Right lobe of liver (tissue), 6 donors: ENCODE data around the gene RAD9B. TPM values are rescaled to one million over a fixed set of nuclear protein-coding genes. Genes with fewer than 3 reads are reported as not detected.
A peak's percentile ranks its signal among the peaks of the same experiment; 100 is the strongest.

ENCODE experiments used
- ATAC-seq, 4 donors: fragments of 200-7000 bp; cut with Tn5 transposase; one replicate each; pipeline ENCODE4 v1.9.1; 2020; ENCODE audit warnings: mild to moderate bottlenecking in 4 of 4, moderate library complexity in 4 of 4
- DNase-seq, 3 donors: peaks; one replicate each; pipeline ENCODE4 v3.0.0-alpha.2; 2020
- H3K27ac ChIP-seq, 3 donors: fragments of 200-600 bp; one replicate each; pipeline ENCODE4 v1.8.0; 2022
- H3K27me3 ChIP-seq, 2 donors: fragments of 200-600 bp; one replicate each; pipeline ENCODE4 v1.8.0; 2022
- H3K36me3 ChIP-seq, 4 donors: fragments of 200-600 bp; sonication (generic) in 1 of 4; one replicate each; pipeline versions ENCODE4 v1.5.1 to v1.8.0; 2017 to 2022; ENCODE audit warnings: control low read depth in 1 of 4
- H3K4me1 ChIP-seq, 4 donors: fragments of 200-600 bp; sonication (generic) in 1 of 4; one replicate each; pipeline versions ENCODE4 v1.5.1 to v1.8.0; 2017 to 2022; ENCODE audit warnings: control low read depth in 1 of 4
- H3K4me3 ChIP-seq, 3 donors: fragments of 200-600 bp; one replicate each; pipeline ENCODE4 v1.8.0; 2022
- H3K9me3 ChIP-seq, 4 donors: fragments of 200-600 bp; sonication (generic) in 1 of 4; one replicate each; pipeline versions ENCODE4 v1.5.1 to v1.8.0; 2017 to 2022; ENCODE audit warnings: control low read depth in 1 of 4
- POLR2A ChIP-seq: fragments of 450-650 bp; IDR thresholded peaks from one replicate; pipeline ENCODE4 v1.6.1; 2017; ENCODE audit warnings: antibody characterized with exemption, mild to moderate bottlenecking
- WGBS: methylation state at CpG from one replicate; pipeline ENCODE4 v1.1.6; 2018; ENCODE audit warnings: low coverage, low lambda C conversion rate; ENCODE audit not compliant: insufficient coverage; ENCODE audit errors: missing lambda C conversion rate; 5-methylcytosine and 5-hydroxymethylcytosine counted together
- intact Hi-C, 2 donors: fragments of 100-400 bp; cut with DNase I; formaldehyde crosslinking; loops; one replicate each; pipeline versions ENCODE4 v1.11.2 to v1.14.1; 2022
- total RNA-seq, 6 experiments: library from RNA; depleted of rRNA in 2 of 6; stranded (reverse); fragments of >200 nt in 2 of 6; fragmentation: NEBNext Ultra II Directional in 3 of 6; extraction: Animal tissue kit (Norgen Biotek cat#: 25700) in 3 of 6; gene quantifications; one replicate each; pipeline versions ENCODE4 v1.1.0 to v1.2.4, GENCODE V29; 2016 to 2023
- TF ChIP-seq, protein P1 (sequence below), 4 donors: fragments of 200-600 bp in 3 of 4; fragments of 450-650 bp in 1 of 4; IDR thresholded peaks; one replicate each; pipeline versions ENCODE4 v1.5.1 to v1.8.0; 2016 to 2022; ENCODE audit warnings: antibody characterized with exemption in 4 of 4, mild to moderate bottlenecking in 2 of 4
- donor health status: DM: no; HTN: yes; CAD: no.
- donor health status: DM: no; HTN: no; CAD: no.
- donor health status: DM: no; HTN: no; CAD: no.
- donor health status: DM: no; HTN: yes; CAD: no.
- donor health status: DM: no; HTN: yes; CAD: no.

Gene RAD9B
- total RNA-seq, 6 experiments from 2014 or later, result 0.37 to 0.58 (median 0.51) TPM; not detected in 1

DNA sequence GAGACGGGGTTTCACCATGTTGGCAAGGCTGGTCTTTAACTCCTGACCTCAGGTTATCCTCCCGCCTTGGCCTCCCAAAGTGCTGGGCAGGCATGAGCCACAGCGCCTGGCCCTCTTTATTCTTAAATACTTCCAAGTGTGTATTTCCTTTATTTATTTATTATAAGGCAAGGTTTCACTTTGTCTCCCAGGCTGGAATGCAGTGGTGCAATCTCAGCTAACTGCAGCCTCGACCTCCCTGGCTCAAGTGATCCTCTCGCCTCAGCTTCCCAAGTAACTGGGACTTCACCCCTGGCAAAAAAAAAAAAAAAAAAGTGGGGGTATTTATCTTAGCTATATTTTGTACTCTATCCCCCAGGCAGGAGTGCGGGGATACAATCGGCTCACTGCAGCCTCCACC, 26.7 kb upstream of the RAD9B start:
- Histone ChIP-seq H3K4me3 (no peak overlapping the region), H3K9me3 (no peaks in the 10 kb centered on the region), H3K36me3 (no peaks in the 10 kb centered on the region), H3K27ac (no peak overlapping the region), H3K4me1 (no peaks in the 10 kb centered on the region), H3K27me3 (no peaks in the 10 kb centered on the region)
- no peak for ATAC-seq
- intact Hi-C loops, result no loop called here
- TF ChIP-seq, protein P1, sequence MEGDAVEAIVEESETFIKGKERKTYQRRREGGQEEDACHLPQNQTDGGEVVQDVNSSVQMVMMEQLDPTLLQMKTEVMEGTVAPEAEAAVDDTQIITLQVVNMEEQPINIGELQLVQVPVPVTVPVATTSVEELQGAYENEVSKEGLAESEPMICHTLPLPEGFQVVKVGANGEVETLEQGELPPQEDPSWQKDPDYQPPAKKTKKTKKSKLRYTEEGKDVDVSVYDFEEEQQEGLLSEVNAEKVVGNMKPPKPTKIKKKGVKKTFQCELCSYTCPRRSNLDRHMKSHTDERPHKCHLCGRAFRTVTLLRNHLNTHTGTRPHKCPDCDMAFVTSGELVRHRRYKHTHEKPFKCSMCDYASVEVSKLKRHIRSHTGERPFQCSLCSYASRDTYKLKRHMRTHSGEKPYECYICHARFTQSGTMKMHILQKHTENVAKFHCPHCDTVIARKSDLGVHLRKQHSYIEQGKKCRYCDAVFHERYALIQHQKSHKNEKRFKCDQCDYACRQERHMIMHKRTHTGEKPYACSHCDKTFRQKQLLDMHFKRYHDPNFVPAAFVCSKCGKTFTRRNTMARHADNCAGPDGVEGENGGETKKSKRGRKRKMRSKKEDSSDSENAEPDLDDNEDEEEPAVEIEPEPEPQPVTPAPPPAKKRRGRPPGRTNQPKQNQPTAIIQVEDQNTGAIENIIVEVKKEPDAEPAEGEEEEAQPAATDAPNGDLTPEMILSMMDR (IDR thresholded peaks at IDR 0.05), result no peak
- no peak for TF ChIP-seq POLR2A
- 99% methylated on average over 6 of the region's 7 CpGs for WGBS
- DNase-seq, result no peak

DNA sequence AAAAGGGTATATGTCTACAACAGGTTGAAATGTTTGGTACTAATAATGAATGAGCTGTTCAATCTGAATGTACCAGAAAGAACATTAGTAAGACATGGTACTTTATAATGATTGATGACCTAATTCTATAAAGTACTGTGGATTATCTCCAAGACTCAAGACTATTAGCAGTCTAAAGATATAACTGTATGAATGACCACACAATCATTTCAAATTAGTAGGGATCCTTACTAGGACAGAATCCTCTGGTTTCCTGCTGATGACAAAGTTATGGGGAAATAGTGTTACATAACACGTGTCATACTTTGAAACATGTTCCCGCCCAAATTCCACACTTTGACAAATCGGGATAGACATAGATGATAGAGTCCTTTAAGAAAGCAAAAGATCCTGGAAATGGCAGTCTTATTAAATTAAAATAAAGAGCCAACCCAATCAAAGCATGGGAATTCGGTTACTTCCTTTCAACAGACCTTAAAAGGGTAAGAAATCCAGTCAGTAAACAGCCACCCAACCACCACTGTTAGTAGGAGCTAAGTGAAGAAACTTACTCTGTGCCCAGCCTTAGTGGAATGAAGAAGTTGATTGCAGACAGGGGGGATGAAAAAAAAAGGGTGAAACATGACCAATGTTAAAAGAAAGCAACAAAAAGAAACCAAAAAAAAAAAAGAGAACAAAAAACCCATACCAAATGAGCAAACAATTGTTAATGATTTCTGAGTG, 3.0 kb upstream of the RAD9B start:
- Histone ChIP-seq H3K27me3 (no peaks in the 10 kb centered on the region), H3K9me3 (no peaks in the 10 kb centered on the region), H3K4me1 (peaks cover 0 to 28% (median 12%) of the 10 kb centered on the region in 4 donors), H3K27ac (no peak overlapping the region), H3K4me3 (no peak overlapping the region), H3K36me3 (peaks cover 0 to 19% (median 6%) of the 10 kb centered on the region in 4 donors)
- intact Hi-C loops, result no loop called here
- TF ChIP-seq POLR2A, result no peak
- TF ChIP-seq, protein P1 (IDR thresholded peaks at IDR 0.05), result no peak
- ATAC-seq (no peak), DNase-seq (no peak)
- 24% methylated on average over 4 of the region's 4 CpGs for WGBS

DNA sequence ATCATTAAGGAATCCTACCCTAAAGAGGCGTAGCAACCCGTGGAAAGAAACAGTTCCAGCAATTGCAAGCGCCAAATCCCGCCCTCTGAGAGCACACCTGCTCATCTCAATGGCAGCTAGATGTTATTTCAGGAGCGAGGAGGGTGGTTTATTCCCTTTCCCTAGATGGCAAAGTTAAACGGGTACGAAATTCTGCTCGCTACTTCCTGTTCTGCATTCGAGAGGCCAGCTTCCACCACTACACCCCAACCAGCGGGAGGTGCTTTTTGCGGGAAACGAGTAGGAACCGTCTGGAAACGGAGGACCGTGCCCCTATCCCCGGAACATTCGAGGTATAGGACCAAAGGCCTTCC, 756 bp upstream of the RAD9B start:
- WGBS, result 0% methylated on average over 9 of the region's 17 CpGs

DNA sequence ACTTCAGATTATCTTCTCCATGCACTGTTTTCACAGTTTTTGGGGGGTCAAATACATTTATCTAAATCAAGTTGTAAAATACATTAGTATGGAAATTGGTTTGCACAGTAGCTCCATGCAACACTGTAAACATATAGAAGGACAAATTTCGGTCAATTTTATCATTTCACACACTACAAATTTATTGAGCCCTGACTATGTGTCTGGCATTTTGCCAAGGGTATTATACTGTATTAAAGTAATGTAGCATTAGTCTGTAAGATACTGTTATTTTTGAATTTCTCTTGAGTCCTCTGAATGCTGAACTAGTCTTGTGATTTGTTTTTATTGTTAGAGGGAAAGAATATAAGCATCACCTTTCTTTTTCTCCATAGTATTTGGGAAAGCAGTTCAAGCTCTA, 1.3 kb downstream of the RAD9B start:
- ATAC-seq (no peak), DNase-seq (no peak)
- Histone ChIP-seq H3K36me3 (no peaks in the 10 kb centered on the region), H3K27ac (no peak overlapping the region), H3K4me3 (no peak overlapping the region), H3K9me3 (no peaks in the 10 kb centered on the region), H3K27me3 (no peaks in the 10 kb centered on the region), H3K4me1 (peaks cover 0 to 27% (median 12%) of the 10 kb centered on the region in 4 donors)
- 88% methylated on average over 1 of the region's 1 CpG for WGBS
- TF ChIP-seq, protein P1 (IDR thresholded peaks at IDR 0.05), result no peak
- no peak for TF ChIP-seq POLR2A
- intact Hi-C loops, result loop anchor here in 1 of 2 donors (10.0 kb wide), 1 partner anchor 101 kb away; no protein-coding TSS in a partner anchor

More for the DNA sequence above, 756 bp upstream of the RAD9B start:
- intact Hi-C loops, result loop anchor here in 1 of 2 donors (10.0 kb wide), 1 partner anchor 103 kb away; no protein-coding TSS in a partner anchor
- Histone ChIP-seq H3K4me1 (peaks cover 0 to 28% (median 12%) of the 10 kb centered on the region in 4 donors), H3K27ac (peak overlapping the region; percentile 78 to 80 (median 79)), H3K9me3 (no peaks in the 10 kb centered on the region), H3K4me3 (peak overlapping the region; percentile 83 to 97 (median 95)), H3K36me3 (no peaks in the 10 kb centered on the region), H3K27me3 (no peaks in the 10 kb centered on the region)
- ATAC-seq (peak; percentile 34 to 60 (median 54)), DNase-seq (peak in 2 of 3 donors; percentile 50 to 66)
- no peak for TF ChIP-seq POLR2A
- TF ChIP-seq, protein P1 (IDR thresholded peaks at IDR 0.05), result no peak
